Dendritic cell treated with granulocyte-macrophage colony-stimulating factor and Interleukin-4, amounts not matched to agents 40 ng/mL and 50 ng/mL, for 4 days (primary cell): ENCODE data around the gene CPNE6.

Experiments used
- H3K27ac Mint-ChIP-seq: one replicate; pipeline ENCODE4 v1.8.0; 2022; ENCODE audit warnings: mild to moderate bottlenecking, mixed read lengths
- H3K27me3 Mint-ChIP-seq: one replicate; pipeline ENCODE4 v1.8.0; 2022; ENCODE audit warnings: mild to moderate bottlenecking, mixed read lengths
- H3K36me3 Mint-ChIP-seq: one replicate; pipeline ENCODE4 v1.8.0; 2022; ENCODE audit warnings: low read depth, mixed read lengths
- H3K4me1 Mint-ChIP-seq: one replicate; pipeline ENCODE4 v1.8.0; 2022; ENCODE audit warnings: low read depth, mixed read lengths
- H3K4me3 Mint-ChIP-seq: one replicate; pipeline ENCODE4 v1.8.0; 2022; ENCODE audit warnings: mild to moderate bottlenecking, moderate library complexity, mixed read lengths
- H3K9me3 Mint-ChIP-seq: one replicate; pipeline ENCODE4 v1.8.0; 2022; ENCODE audit warnings: mixed read lengths
- intact Hi-C: fragments of 100-400 bp; cut with micrococcal nuclease; formaldehyde crosslinking; loops from one replicate; pipeline ENCODE4 v1.15.0; 2022

The CPNE6 gene

DNA sequence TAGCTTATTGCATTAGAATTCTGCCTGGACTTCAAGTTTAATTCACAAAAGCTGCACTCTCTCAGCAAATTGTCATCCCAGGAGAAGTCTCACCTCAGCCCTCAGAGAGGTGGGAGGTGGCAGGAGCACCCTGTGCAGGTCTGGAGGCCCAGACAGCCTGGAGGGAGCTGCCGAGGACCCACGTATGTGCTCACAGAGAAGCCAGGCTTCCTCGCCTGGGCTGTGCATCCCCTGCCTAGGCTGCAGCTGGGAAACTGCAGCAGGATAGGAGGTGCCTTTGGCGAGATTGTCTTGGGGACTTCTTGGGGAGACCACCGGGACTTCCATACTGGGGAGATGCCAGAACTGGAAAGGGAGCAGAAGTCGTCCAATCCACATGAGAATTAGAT, 8.8 kb downstream of the CPNE6 start:
- intact Hi-C loops: no loop called here
- Mint-ChIP-seq H3K9me3 (no peaks in the 10 kb centered on the region), H3K27ac (no peak overlapping the region), H3K27me3 (peaks cover 70% of the 10 kb centered on the region), H3K36me3 (no peaks in the 10 kb centered on the region), H3K4me3 (no peak overlapping the region), H3K4me1 (peaks cover 27% of the 10 kb centered on the region)

DNA sequence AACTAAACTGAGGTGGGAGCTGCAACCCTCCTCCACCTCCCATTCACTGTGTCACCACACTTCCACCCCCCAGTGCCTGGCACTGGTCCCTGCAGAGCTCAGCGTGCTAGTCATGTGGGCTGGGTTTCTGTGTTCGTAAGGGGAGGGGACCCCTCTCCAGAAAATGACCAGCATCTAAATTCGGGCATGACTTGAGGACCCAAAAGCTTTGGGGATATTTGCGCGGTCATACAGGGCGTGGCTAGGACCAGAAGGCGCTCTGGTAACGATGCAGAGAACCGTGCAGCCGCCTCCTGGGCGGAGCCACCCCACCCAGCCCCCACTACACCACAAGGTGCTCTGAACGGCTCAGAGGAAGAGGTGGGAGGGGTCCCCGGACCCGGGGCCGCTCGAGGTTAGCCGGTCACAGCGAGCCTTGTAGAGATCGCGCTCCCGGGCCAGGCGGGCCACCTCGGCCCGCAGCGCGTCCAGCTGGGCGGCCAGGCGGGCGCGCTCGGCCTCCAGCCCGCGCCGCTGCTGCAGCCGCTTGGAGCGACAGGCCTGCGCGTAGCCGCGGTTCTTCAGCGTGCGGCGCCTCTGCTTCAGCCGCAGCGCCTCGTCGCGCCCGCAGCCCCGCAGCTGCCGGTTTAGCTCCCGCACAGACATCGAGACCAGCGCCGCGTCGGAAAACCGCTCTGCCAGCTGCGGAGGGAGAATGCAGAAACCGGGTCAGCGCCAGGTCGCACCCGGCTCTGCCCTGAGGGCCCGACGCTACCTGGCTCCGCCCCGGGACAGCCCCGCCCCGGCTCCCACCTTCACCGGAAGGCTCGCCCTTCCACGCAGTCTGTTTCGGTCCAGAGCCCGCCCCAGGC, 9.8 kb downstream of the CPNE6 start:
- Mint-ChIP-seq H3K27ac (no peak overlapping the region), H3K4me1 (peaks cover 21% of the 10 kb centered on the region), H3K9me3 (no peaks in the 10 kb centered on the region), H3K36me3 (no peaks in the 10 kb centered on the region), H3K4me3 (peak overlapping the region; percentile 65), H3K27me3 (peaks cover 64% of the 10 kb centered on the region)
- intact Hi-C loops: no loop called here

DNA sequence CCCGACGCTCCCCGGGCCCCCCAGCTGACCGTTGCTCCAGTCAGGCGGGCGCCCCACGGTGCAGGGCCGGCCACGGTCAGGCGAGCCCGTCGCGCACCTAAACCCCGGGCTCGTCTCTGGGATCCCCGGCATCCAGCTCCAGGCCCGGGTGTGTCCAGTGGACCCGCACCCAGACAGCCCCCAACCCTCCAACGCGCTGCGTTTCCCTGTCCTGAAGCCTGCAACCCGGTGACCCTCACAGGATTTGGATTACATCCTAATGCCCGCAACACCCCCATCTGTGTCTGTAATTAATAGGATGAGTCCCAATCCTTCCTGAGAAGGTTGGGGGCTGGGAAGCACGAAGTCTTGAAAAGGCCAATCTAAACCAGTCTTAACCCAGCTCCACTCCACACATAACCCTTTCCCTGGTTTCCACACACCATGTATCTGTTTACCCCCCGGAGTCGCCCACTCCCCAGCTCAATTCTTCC, 10.4 kb downstream of the CPNE6 start:
- intact Hi-C loops: no loop called here
- no peak overlapping the region for H3K27ac Mint-ChIP-seq
- H3K4me1 Mint-ChIP-seq: peaks cover 21% of the 10 kb centered on the region
- H3K27me3 Mint-ChIP-seq: peaks cover 62% of the 10 kb centered on the region
- peak overlapping the region; percentile 49 for H3K4me3 Mint-ChIP-seq
- H3K36me3 Mint-ChIP-seq: no peaks in the 10 kb centered on the region
- no peaks in the 10 kb centered on the region for H3K9me3 Mint-ChIP-seq

DNA sequence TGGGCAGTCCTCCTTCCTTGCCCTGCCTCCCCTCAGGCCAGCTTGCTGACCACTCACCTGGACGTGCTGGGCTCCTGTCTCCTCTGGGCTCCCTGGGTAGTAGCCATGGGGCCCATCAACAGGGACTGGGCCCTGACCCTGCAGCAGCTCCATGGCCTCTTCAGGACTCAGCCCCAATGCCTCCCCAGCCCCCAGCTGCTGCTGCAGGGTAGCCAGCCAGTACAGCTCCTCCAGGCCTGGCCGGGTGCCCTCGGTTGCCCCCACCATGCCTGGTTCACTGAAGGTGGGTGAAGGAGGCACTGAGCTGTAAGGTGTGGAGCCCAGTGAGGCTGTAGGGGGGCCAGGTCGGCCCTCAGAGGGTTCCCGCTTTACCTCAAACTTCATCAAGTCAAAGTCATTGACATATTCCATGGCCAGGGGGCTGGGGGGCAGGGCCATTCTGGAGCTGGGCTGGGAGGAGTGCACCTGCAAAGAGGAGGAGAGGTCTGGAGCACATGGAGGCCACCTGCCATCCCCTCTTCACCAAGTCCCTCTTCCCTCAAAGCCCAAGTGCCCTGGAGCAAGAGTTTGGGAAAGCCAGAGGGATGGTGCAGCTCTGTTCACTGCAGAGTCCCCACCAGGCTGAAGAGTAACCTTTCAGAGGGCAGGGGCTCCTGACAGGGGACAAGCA, 11.2 kb downstream of the CPNE6 start:
- intact Hi-C loops: no loop called here
- H3K9me3 Mint-ChIP-seq: no peaks in the 10 kb centered on the region
- H3K4me1 Mint-ChIP-seq: peaks cover 21% of the 10 kb centered on the region
- H3K36me3 Mint-ChIP-seq: no peaks in the 10 kb centered on the region
- peaks cover 59% of the 10 kb centered on the region for H3K27me3 Mint-ChIP-seq
- H3K27ac Mint-ChIP-seq: no peak overlapping the region
- H3K4me3 Mint-ChIP-seq: peak overlapping the region; percentile 49

DNA sequence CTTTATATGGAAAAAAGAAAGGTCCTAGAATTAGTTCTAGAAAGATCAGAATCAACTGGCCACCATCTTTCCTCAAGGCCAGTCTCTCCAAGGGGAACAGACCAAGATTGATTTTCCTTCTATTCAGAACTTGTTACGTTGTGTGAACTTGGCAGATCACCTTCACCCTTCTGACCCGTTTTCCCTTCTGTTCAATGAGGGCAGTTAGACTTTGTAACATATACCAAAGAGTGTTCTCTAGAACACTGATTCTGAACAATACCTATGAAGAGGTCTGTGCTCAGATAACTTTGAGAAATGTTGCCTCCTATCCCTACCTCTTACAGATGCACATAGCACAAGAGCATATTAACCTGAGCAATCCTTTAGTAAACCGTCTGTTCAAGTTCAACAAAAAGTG, 12.1 kb downstream of the CPNE6 start:
- peaks cover 21% of the 10 kb centered on the region for H3K4me1 Mint-ChIP-seq
- no peaks in the 10 kb centered on the region for H3K36me3 Mint-ChIP-seq
- H3K27ac Mint-ChIP-seq: no peak overlapping the region
- H3K4me3 Mint-ChIP-seq: no peak overlapping the region
- H3K9me3 Mint-ChIP-seq: no peaks in the 10 kb centered on the region
- H3K27me3 Mint-ChIP-seq: peaks cover 53% of the 10 kb centered on the region
- intact Hi-C loops: no loop called here

DNA sequence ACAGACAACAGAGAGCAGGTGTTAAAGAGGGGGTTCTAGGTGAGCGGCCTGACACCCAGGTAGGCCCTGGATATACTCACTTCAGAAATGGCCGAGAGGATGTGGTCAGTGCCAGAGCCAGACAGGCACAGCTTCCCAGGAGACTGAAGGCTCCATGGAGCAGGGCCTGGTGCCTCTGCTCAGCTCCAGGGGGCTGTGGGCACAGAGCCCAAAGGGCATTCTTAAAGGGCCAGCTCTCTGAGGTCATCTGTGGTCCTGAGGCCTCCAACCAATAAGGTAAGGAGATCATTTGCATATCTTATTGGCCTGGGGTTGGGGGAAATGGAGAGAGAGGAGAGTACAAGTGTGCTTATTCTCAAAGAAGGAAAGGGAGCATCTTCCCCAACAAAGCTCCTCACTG, 13.1 kb downstream of the CPNE6 start:
- intact Hi-C loops: no loop called here
- Mint-ChIP-seq H3K4me1 (peaks cover 21% of the 10 kb centered on the region), H3K27me3 (peaks cover 48% of the 10 kb centered on the region), H3K9me3 (no peaks in the 10 kb centered on the region), H3K36me3 (no peaks in the 10 kb centered on the region), H3K4me3 (no peak overlapping the region), H3K27ac (no peak overlapping the region)

DNA sequence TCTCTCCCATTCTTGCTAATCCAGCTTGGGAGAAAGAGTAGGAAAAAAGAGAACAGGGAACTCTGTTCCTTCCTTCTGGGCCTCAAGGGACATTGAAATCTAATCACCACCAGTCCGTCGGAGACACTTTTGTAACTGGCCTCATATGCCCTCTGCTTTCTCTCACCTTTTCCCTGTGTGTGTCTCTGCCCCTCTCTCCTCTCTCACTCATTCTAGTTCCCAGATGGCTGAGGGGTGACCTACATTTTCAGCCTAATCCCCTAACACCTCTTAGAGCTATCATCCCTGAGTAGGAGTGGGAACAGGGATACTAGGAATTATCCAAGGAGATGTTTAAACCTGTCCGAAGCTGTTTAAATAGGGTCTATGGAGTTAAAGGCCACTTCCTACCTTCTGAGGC, 13.9 kb downstream of the CPNE6 start:
- Mint-ChIP-seq H3K27me3 (peaks cover 40% of the 10 kb centered on the region), H3K36me3 (no peaks in the 10 kb centered on the region), H3K9me3 (no peaks in the 10 kb centered on the region), H3K27ac (peak overlapping the region; percentile 28), H3K4me1 (peaks cover 19% of the 10 kb centered on the region), H3K4me3 (no peak overlapping the region)
- intact Hi-C loops: no loop called here

DNA sequence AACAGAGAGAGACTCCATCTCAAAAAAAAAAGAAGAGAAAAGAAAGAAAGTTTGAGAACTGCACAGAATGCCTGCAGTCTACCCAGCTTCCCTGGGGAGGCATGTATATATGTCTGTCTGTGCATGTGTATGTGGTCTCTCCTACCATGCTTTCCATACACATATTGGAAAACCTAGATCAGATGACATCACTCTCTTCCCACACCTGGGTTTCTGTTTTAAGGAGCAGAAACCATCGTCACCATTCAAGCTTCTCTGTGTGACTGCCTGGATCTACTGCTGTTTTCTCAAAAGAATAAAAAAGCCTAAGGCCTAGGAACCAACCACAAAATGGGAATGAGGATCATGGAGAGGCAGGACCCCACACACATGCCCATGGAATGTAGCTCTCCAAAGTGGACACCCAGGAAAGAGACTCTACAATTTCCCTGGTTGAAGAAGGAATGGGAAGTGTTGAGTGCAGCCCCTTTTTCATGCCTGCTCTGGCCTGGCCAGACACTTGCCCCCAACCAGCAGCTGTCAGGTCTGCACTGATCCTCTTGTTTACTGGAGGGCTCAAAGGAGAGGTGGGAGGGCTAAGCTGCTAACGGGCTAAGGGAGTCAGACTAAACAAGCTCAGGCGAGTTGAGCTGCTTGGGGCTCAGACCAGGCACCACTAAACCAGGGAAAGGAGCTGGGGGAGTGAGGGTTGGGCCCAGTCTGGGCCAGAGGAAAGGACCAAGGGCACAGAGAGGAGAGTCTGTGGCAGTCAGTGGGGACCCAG, 15.0 kb downstream of the CPNE6 start:
- Mint-ChIP-seq H3K4me1 (peaks cover 20% of the 10 kb centered on the region), H3K27me3 (peaks cover 30% of the 10 kb centered on the region), H3K9me3 (no peaks in the 10 kb centered on the region), H3K27ac (no peak overlapping the region), H3K4me3 (no peak overlapping the region), H3K36me3 (no peaks in the 10 kb centered on the region)
- intact Hi-C loops: no loop called here

DNA sequence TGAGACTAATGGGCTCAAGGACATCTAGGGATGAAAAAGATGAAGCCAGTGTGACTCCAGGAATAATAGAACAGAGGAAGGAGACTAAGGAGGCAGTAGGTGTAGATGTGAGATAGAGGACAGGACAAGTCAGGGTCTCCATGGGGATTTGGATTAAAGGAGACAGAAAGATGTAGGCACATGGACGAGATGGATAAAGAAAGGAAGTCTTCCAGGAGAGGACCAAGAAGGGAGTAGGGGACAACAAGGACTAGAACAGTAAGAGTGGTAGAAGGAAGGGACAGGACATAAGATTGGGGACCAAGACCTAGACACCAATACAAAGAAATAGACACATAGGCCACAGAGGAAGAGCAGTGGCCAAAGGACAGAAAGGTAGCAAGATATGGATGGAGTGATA, 15.6 kb downstream of the CPNE6 start:
- no peak overlapping the region for H3K4me3 Mint-ChIP-seq
- no peak overlapping the region for H3K27ac Mint-ChIP-seq
- peaks cover 19% of the 10 kb centered on the region for H3K4me1 Mint-ChIP-seq
- no peaks in the 10 kb centered on the region for H3K9me3 Mint-ChIP-seq
- H3K27me3 Mint-ChIP-seq: peaks cover 24% of the 10 kb centered on the region
- intact Hi-C loops: no loop called here
- no peaks in the 10 kb centered on the region for H3K36me3 Mint-ChIP-seq

DNA sequence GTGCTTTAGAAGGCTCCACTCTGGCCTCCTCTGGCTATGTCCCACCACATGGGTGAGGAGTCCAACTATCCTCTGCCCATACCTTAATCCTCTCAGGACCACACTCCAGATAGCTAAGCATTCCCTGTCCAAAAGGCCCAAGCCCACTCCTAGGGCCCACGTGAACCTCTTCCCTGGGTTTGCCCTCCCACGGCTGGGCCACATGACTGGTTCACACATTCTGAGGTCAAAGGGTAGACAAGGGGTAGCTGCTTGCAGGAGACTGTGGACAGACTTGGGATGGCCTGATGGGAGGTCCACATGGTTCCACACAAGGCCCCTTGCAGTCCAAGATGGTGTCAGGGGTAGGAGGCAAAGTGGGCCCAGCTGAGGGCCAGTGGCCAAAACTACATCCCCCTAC, 16.7 kb downstream of the CPNE6 start:
- Mint-ChIP-seq H3K4me3 (no peak overlapping the region), H3K9me3 (no peaks in the 10 kb centered on the region), H3K27me3 (peaks cover 13% of the 10 kb centered on the region), H3K36me3 (no peaks in the 10 kb centered on the region), H3K4me1 (peaks cover 27% of the 10 kb centered on the region), H3K27ac (no peak overlapping the region)
- intact Hi-C loops: no loop called here

DNA sequence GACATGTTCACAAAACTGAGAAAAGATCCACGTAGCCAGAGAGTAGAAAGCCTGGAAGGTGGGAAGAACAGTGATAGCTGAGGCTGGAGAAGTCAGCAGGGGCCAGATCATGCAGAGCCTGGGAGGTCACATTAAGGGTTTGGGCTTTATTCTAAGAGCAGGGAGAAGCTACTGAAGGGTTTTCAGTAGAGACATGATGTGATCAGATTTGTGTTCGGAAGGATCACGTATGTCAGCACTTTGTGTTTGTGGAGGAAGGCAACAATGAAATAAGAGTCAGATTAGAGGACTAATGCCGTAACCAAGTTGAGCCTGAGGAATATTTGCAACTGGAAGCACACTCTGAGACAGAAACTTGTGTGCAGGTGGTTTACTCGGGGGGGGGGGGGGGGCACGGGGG, 18.5 kb downstream of the CPNE6 start:
- Mint-ChIP-seq H3K27me3 (peaks cover 2% of the 10 kb centered on the region), H3K27ac (peak overlapping the region; percentile 13), H3K4me3 (no peak overlapping the region), H3K36me3 (peaks cover 8% of the 10 kb centered on the region), H3K4me1 (peaks cover 34% of the 10 kb centered on the region), H3K9me3 (no peaks in the 10 kb centered on the region)
- intact Hi-C loops: loop anchor here (1.0 to 5.0 kb wide), 3 partner anchors 32 to 518 kb away; no protein-coding TSS in a partner anchor

DNA sequence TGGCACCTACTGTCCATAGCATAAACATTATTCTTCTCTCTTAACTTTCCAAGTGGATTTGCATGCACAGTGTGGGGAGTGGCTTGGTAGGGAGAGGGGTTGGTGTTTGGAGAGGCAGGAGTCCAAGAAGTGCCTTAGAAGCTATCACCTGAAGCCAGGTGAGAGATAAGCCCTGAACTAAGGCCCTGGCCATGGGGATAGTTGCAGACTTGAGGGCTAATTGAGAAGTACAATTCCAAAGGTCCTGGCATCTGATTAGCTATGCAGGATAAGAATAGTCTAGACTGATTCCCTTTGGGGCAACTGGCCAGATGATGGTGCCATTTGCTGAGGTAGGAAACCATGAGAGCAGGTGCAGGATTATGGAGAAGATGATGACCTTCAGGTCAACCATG, 20.7 kb downstream of the CPNE6 start:
- intact Hi-C loops: loop anchor here (5.0 kb wide), 1 partner anchor 520 kb away; no protein-coding TSS in a partner anchor
- Mint-ChIP-seq H3K27me3 (no peaks in the 10 kb centered on the region), H3K4me3 (no peak overlapping the region), H3K27ac (peak overlapping the region; percentile 88), H3K36me3 (peaks cover 28% of the 10 kb centered on the region), H3K4me1 (peaks cover 49% of the 10 kb centered on the region), H3K9me3 (no peaks in the 10 kb centered on the region)

DNA sequence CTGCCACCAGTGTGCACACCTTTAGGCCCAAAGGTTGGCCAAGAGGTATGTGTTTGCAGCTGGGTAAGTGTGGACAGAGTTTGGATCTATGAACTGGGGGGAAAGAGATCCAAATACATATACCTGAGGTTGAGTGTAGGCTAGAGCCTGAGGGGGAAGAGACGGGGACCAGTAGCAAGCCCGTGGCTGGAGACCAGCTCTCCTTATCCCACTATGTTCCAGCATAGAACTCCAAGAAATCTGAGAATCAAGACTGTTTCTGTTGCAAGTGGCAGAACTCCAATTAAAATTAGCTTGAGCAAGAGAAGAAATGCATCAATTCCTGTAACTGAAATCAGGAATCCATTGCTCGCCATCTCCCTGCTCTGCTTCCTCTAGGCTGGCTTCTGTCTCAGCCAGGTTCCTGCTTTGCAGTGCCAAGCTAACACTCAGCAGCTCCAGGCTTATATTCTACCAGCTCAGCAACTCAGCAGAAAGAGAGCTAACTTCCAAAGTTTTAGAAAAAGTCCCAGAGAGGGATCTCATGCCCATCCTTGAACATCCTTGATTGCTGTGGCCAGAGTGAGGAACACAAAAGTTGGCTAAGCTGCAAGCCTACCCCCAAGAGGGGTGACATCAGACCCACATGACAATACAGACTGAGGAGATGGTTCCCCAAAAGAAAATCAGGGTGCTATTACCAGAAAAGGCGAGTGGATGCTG, 21.3 kb downstream of the CPNE6 start:
- H3K4me3 Mint-ChIP-seq: peak overlapping the region; percentile 90
- H3K9me3 Mint-ChIP-seq: no peaks in the 10 kb centered on the region
- H3K27me3 Mint-ChIP-seq: no peaks in the 10 kb centered on the region
- peaks cover 32% of the 10 kb centered on the region for H3K36me3 Mint-ChIP-seq
- H3K4me1 Mint-ChIP-seq: peaks cover 49% of the 10 kb centered on the region
- intact Hi-C loops: loop anchor here (5.0 kb wide), 1 partner anchor 520 kb away; no protein-coding TSS in a partner anchor
- peak overlapping the region; percentile 88 for H3K27ac Mint-ChIP-seq
